ENCODE measurements around the gene DUSP8.
"Not testable (repeated sequence)": the region's sequence is repeated elsewhere in the genome, so short reads cannot be mapped to it uniquely, and the experiment has no call there.

The DUSP8 gene

GRCh38 chr11:1529774-1530173 is 42.3 kb downstream of the DUSP8 start:
- no peak for DNase-seq

GRCh38 chr11:1529286-1529685 is 42.8 kb downstream of the DUSP8 start:
- no peak for DNase-seq

- no peak for DNase-seq
Observed at GRCh38 chr11:1528710-1529109, 43.4 kb downstream of the DUSP8 start.

- DNase-seq, result no peak
Observed at GRCh38 chr11:1526785-1527184, 45.3 kb downstream of the DUSP8 start.

GRCh38 chr11:1523779-1524178 is 48.3 kb downstream of the DUSP8 start:
- DNase-seq, result no peak

GRCh38 chr11:1523077-1523476 is 49.0 kb downstream of the DUSP8 start:
- no peak for DNase-seq

GRCh38 chr11:1522081-1522424 is 50.0 kb downstream of the DUSP8 start:
- no peak for DNase-seq

- DNase-seq, result no peak
Observed at GRCh38 chr11:1521382-1522080, 50.5 kb downstream of the DUSP8 start.

GRCh38 chr11:1520663-1521267 is 51.3 kb downstream of the DUSP8 start:
- no peak for DNase-seq

- no peak for DNase-seq
Observed at GRCh38 chr11:1520209-1520662, 51.8 kb downstream of the DUSP8 start.

- DNase-seq, result no peak
Observed at GRCh38 chr11:1519028-1520010, 52.8 kb downstream of the DUSP8 start.

- no peak for DNase-seq
Observed at GRCh38 chr11:1518301-1518700, 53.8 kb downstream of the DUSP8 start.

GRCh38 chr11:1517117-1518005 is 54.7 kb downstream of the DUSP8 start:
- no peak for DNase-seq

GRCh38 chr11:1516273-1517067 is 55.6 kb downstream of the DUSP8 start:
- DNase-seq, result peak; percentile 59

GRCh38 chr11:1515082-1516060 is 56.7 kb downstream of the DUSP8 start:
- peak; percentile 48 for DNase-seq

- DNase-seq, result no peak
Observed at GRCh38 chr11:1514336-1515061, 57.6 kb downstream of the DUSP8 start.

GRCh38 chr11:1513326-1514296 is 58.5 kb downstream of the DUSP8 start:
- no peak for DNase-seq

- DNase-seq, result not testable (repeated sequence)
Observed at GRCh38 chr11:1512531-1513258, 59.4 kb downstream of the DUSP8 start.
